ENCODE measurements around the gene EGR2. TPM values are rescaled to one million over a fixed set of nuclear protein-coding genes. Genes with fewer than 3 reads are reported as not detected.
"Not testable (repeated sequence)": the region's sequence is repeated elsewhere in the genome, so short reads cannot be mapped to it uniquely, and the experiment has no call there.

EGR2 gene
- total RNA-seq, 1 donor from 2014 or later: 9.4 TPM

- Mint-ChIP-seq H3K27ac (no peak overlapping the region), H3K4me3 (no peak overlapping the region), H3K4me1 (no peaks in the 10 kb centered on the region), H3K9me3 (no peaks in the 10 kb centered on the region), H3K36me3 (ENCODE audit: low read depth) (no peaks in the 10 kb centered on the region), H3K27me3 (peaks cover 8% of the 10 kb centered on the region)
- CTCF ChIA-PET: no interaction called here
- DNase-seq (no peak), ATAC-seq (ENCODE audit: low read depth) (no peak)
- intact Hi-C loops (cut with micrococcal nuclease): no loop called here
- POLR2A ChIA-PET: interaction anchor here (0.6 kb wide), 1 partner anchor 15 kb away, joined by 6 read pairs; no protein-coding TSS in a partner anchor
- no peak for TF ChIP-seq CTCF (IDR thresholded peaks at IDR 0.05)
These were observed 21.9 kb downstream of the EGR2 start for GRCh38 chr10:62794306-62794705.

GRCh38 chr10:62792261-62792660 is 23.9 kb downstream of the EGR2 start:
- no peaks in the 10 kb centered on the region for H3K9me3 Mint-ChIP-seq
- intact Hi-C loops (cut with micrococcal nuclease): no loop called here
- no peaks in the 10 kb centered on the region for H3K36me3 Mint-ChIP-seq (ENCODE audit: low read depth)
- ATAC-seq (ENCODE audit: low read depth): no peak
- ChIA-PET POLR2A (no interaction called here), CTCF (no interaction called here)
- DNase-seq: no peak
- TF ChIP-seq CTCF (IDR thresholded peaks at IDR 0.05): no peak
- no peak overlapping the region for H3K4me3 Mint-ChIP-seq
- peaks cover 1% of the 10 kb centered on the region for H3K27me3 Mint-ChIP-seq
- no peaks in the 10 kb centered on the region for H3K4me1 Mint-ChIP-seq
- H3K27ac Mint-ChIP-seq: no peak overlapping the region

- H3K4me3 Mint-ChIP-seq: no peak overlapping the region
- no peak for TF ChIP-seq CTCF (IDR thresholded peaks at IDR 0.05)
- no peaks in the 10 kb centered on the region for H3K36me3 Mint-ChIP-seq (ENCODE audit: low read depth)
- intact Hi-C loops (cut with micrococcal nuclease): no loop called here
- peaks cover 3% of the 10 kb centered on the region for H3K9me3 Mint-ChIP-seq
- CTCF ChIA-PET: no interaction called here
- DNase-seq: no peak
- no peaks in the 10 kb centered on the region for H3K4me1 Mint-ChIP-seq
- H3K27me3 Mint-ChIP-seq: no peaks in the 10 kb centered on the region
- no peak for ATAC-seq (ENCODE audit: low read depth)
- H3K27ac Mint-ChIP-seq: no peak overlapping the region
- POLR2A ChIA-PET: no interaction called here
These were observed 25.6 kb downstream of the EGR2 start for GRCh38 chr10:62790571-62790970.

- no peak overlapping the region for H3K27ac Mint-ChIP-seq
- CTCF ChIA-PET: no interaction called here
- intact Hi-C loops (cut with micrococcal nuclease): no loop called here
These were observed 26.1 kb downstream of the EGR2 start for GRCh38 chr10:62790019-62790555.

GRCh38 chr10:62788861-62789467 is 27.2 kb downstream of the EGR2 start:
- Mint-ChIP-seq H3K27ac (no peak overlapping the region), H3K9me3 (peaks cover 12% of the 10 kb centered on the region), H3K4me1 (no peaks in the 10 kb centered on the region), H3K27me3 (no peaks in the 10 kb centered on the region), H3K4me3 (no peak overlapping the region), H3K36me3 (ENCODE audit: low read depth) (no peaks in the 10 kb centered on the region)
- POLR2A ChIA-PET: no interaction called here
- intact Hi-C loops (cut with micrococcal nuclease): no loop called here
- TF ChIP-seq CTCF (IDR thresholded peaks at IDR 0.05): no peak
- DNase-seq (no peak), ATAC-seq (ENCODE audit: low read depth) (no peak)
- CTCF ChIA-PET: no interaction called here

More at GRCh38 chr10:62790019-62790555, 26.1 kb downstream of the EGR2 start:
- Mint-ChIP-seq H3K9me3 (peaks cover 6% of the 10 kb centered on the region), H3K36me3 (ENCODE audit: low read depth) (no peaks in the 10 kb centered on the region), H3K27me3 (no peaks in the 10 kb centered on the region), H3K4me1 (no peaks in the 10 kb centered on the region), H3K4me3 (no peak overlapping the region)
- POLR2A ChIA-PET: interaction anchor here (0.9 kb wide), 1 partner anchor 14 kb away, joined by 3 read pairs; no protein-coding TSS in a partner anchor
- no peak for DNase-seq
- no peak for TF ChIP-seq CTCF (IDR thresholded peaks at IDR 0.05)
- no peak for ATAC-seq (ENCODE audit: low read depth)

GRCh38 chr10:62788285-62788684 is 27.9 kb downstream of the EGR2 start:
- POLR2A ChIA-PET; CTCF ChIA-PET; DNase-seq; H3K27me3 Mint-ChIP-seq; H3K27ac Mint-ChIP-seq; intact Hi-C loops (cut with micrococcal nuclease); ATAC-seq (ENCODE audit: low read depth); H3K4me3 Mint-ChIP-seq; H3K36me3 Mint-ChIP-seq (ENCODE audit: low read depth); H3K4me1 Mint-ChIP-seq: not testable (repeated sequence)
- peaks cover 16% of the 10 kb centered on the region for H3K9me3 Mint-ChIP-seq

GRCh38 chr10:62784537-62784936 is 31.6 kb downstream of the EGR2 start:
- ATAC-seq (ENCODE audit: low read depth); H3K27me3 Mint-ChIP-seq; H3K27ac Mint-ChIP-seq; DNase-seq; CTCF ChIA-PET; H3K36me3 Mint-ChIP-seq (ENCODE audit: low read depth); intact Hi-C loops (cut with micrococcal nuclease); POLR2A ChIA-PET; H3K4me3 Mint-ChIP-seq: not testable (repeated sequence)
- Mint-ChIP-seq H3K9me3 (peaks cover 16% of the 10 kb centered on the region), H3K4me1 (peaks cover 11% of the 10 kb centered on the region)
